CD4-positive, alpha-beta T cell (primary cell): ENCODE results near the gene BTNL9. TPM values are rescaled to one million over a fixed set of nuclear protein-coding genes. Genes with fewer than 3 reads are reported as not detected.

Experiments
- ATAC-seq: fragments of 200-7000 bp; cut with Tn5 transposase; one replicate; pipeline ENCODE4 v1.10.0; 2022; ENCODE audit warnings: mild to moderate bottlenecking; ENCODE audit not compliant: poor library complexity
- CTCF ChIA-PET: fragments of 350-600 bp; sonication (Branson Sonifier 250); formaldehyde crosslinking; loops from one replicate; lab custom pipeline; 2021; ENCODE audit warnings: antibody characterized with exemption, inconsistent platforms; lab: Charles Lee
- POLR2A ChIA-PET: fragments of 350-600 bp; sonication (Branson Sonifier 250); formaldehyde crosslinking; loops from one replicate; lab custom pipeline; 2021; ENCODE audit warnings: antibody characterized with exemption, inconsistent platforms; lab: Charles Lee
- DNase-seq, 14 experiments: peaks; one replicate each; pipeline ENCODE4 v3.0.0-alpha.2; 2013 to 2020; ENCODE audit warnings: mixed read lengths in 2 of 14
- H3K27ac ChIP-seq, 2 donors: one replicate each; pipeline versions ENCODE4 v1.5.1 to v1.7.0; 2013; ENCODE audit warnings: low read length in 2 of 2, low read depth in 1 of 2, mild to moderate bottlenecking in 1 of 2
- H3K27me3 ChIP-seq, 2 experiments: 1 replicate in 1 of 2; 2 replicates in 1 of 2; pipeline versions ENCODE4 v1.6.1 to v1.7.0; 2013; ENCODE audit warnings: low read length in 2 of 2, control low read depth in 1 of 2, mild to moderate bottlenecking in 1 of 2, moderate library complexity in 1 of 2; ENCODE audit not compliant: insufficient read depth in 2 of 2, control insufficient read depth in 1 of 2
- H3K36me3 ChIP-seq: one replicate; pipeline ENCODE4 v1.6.1; 2013; ENCODE audit warnings: low read length, control low read depth; ENCODE audit not compliant: insufficient read depth
- H3K4me1 ChIP-seq: one replicate; pipeline ENCODE4 v1.6.1; 2013; ENCODE audit warnings: low read length, control low read depth; ENCODE audit not compliant: insufficient read depth
- H3K4me3 ChIP-seq: one replicate; pipeline ENCODE4 v1.5.1; 2013; ENCODE audit warnings: mild to moderate bottlenecking, low read length, moderate library complexity
- H3K9me3 ChIP-seq, 2 experiments: 1 replicate in 1 of 2; 2 replicates in 1 of 2; pipeline versions ENCODE4 v1.6.1 to v1.7.0; 2013; ENCODE audit warnings: low read length in 2 of 2, mild to moderate bottlenecking in 2 of 2, control low read depth in 1 of 2, moderate library complexity in 1 of 2; ENCODE audit not compliant: control insufficient read depth in 1 of 2, insufficient read depth in 1 of 2
- H3K27ac Mint-ChIP-seq: one replicate; pipeline ENCODE4 v1.8.0; 2020; ENCODE audit warnings: mixed read lengths
- H3K27me3 Mint-ChIP-seq: one replicate; pipeline ENCODE4 v1.8.0; 2021; ENCODE audit warnings: mixed read lengths
- H3K36me3 Mint-ChIP-seq: one replicate; pipeline ENCODE4 v1.8.0; 2021; ENCODE audit warnings: low read depth, mixed read lengths
- H3K4me1 Mint-ChIP-seq: one replicate; pipeline ENCODE4 v1.8.0; 2021; ENCODE audit warnings: low read depth, mixed read lengths
- H3K4me3 Mint-ChIP-seq: one replicate; pipeline ENCODE4 v1.8.0; 2020; ENCODE audit warnings: mild to moderate bottlenecking, mixed read lengths
- H3K9me3 Mint-ChIP-seq: one replicate; pipeline ENCODE4 v1.8.0; 2020; ENCODE audit warnings: mixed read lengths
- intact Hi-C, 2 experiments: fragments of 100-400 bp; cut with DNase I in 1 of 2; cut with micrococcal nuclease in 1 of 2; formaldehyde crosslinking; loops; one replicate each; pipeline versions ENCODE4 v1.15.1 to v1.9.0; 2023 to 2025; cut with DNase I, micrococcal nuclease
- total RNA-seq, 174 experiments: library from RNA in 2 of 174; stranded (reverse) in 2 of 174; gene quantifications; one replicate each; pipeline ENCODE4 v1.2.3 and lab custom pipeline; 2021 to 2026
- TF ChIP-seq, protein P1 (sequence below): fragments of 200-600 bp; IDR thresholded peaks from one replicate; pipeline ENCODE4 v1.8.0; 2022; ENCODE audit warnings: antibody characterized with exemption, mild to moderate bottlenecking

The BTNL9 gene
- total RNA-seq, 2 experiments from 2014 or later = not detected

DNA sequence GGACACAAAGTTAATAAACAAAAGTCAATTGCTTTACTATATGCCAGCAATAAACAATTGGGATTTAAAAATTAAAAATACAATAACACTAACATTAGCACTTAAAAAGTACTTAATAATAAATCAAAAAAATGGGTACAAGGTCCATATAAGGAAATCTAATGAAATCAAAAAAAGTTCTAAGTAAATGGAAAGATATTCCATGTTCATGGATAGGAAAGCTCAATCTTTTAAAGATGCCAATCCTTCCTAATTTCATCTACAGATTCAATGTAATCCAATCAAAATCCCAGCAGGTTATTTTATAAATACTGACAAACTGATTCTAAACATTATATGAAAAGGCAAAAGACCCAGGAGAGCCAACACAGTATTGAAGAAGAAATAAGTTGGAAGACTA lies 41.9 kb downstream of the BTNL9 start:
- POLR2A ChIA-PET = no interaction called here
- Histone ChIP-seq H3K4me3 (no peak overlapping the region), H3K9me3 (peaks cover 0 to under 1% of the 10 kb centered on the region in 2 experiments), H3K36me3 (no peaks in the 10 kb centered on the region), H3K27me3 (peaks cover 26 to 29% of the 10 kb centered on the region in 2 experiments), H3K27ac (no peak overlapping the region), H3K4me1 (no peaks in the 10 kb centered on the region)
- Mint-ChIP-seq H3K9me3 (no peaks in the 10 kb centered on the region), H3K27ac (no peak overlapping the region), H3K27me3 (peaks cover 69% of the 10 kb centered on the region), H3K4me1 (no peaks in the 10 kb centered on the region), H3K4me3 (no peak overlapping the region), H3K36me3 (no peaks in the 10 kb centered on the region)
- TF ChIP-seq, protein P1, sequence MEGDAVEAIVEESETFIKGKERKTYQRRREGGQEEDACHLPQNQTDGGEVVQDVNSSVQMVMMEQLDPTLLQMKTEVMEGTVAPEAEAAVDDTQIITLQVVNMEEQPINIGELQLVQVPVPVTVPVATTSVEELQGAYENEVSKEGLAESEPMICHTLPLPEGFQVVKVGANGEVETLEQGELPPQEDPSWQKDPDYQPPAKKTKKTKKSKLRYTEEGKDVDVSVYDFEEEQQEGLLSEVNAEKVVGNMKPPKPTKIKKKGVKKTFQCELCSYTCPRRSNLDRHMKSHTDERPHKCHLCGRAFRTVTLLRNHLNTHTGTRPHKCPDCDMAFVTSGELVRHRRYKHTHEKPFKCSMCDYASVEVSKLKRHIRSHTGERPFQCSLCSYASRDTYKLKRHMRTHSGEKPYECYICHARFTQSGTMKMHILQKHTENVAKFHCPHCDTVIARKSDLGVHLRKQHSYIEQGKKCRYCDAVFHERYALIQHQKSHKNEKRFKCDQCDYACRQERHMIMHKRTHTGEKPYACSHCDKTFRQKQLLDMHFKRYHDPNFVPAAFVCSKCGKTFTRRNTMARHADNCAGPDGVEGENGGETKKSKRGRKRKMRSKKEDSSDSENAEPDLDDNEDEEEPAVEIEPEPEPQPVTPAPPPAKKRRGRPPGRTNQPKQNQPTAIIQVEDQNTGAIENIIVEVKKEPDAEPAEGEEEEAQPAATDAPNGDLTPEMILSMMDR = no peak
- CTCF ChIA-PET = no interaction called here
- intact Hi-C loops = no loop called here
- DNase-seq (no peak), ATAC-seq (no peak)

DNA sequence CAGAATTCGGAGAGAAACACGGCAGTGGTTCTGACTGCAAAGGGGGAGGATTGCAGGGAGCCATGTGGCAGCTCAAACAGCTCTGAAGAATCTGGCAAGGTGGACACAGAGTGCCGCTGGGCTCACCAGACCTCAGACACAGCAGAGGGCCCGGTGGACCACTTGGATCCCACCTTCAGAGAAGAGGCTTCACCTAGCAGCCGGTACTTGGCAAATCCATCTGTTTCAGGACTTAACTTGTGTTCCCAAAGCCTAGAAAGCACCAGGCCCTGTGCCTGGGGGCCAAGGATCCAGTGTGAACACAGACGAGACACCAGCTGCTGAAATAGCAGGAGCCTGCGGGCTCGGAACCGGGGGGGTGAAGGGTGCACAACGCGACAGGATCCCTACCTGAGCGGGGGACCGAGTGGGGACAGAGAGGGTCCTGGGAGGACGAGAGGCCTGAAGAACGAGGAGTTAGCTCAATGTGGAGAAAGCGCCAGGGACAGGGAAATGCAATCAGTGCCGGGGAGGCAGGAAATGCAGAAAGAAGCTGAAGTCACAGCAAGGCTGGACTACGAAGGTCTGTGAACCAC lies 44.6 kb downstream of the BTNL9 start:
- Mint-ChIP-seq H3K4me3 (no peak overlapping the region), H3K27me3 (peaks cover 78% of the 10 kb centered on the region), H3K36me3 (no peaks in the 10 kb centered on the region), H3K4me1 (no peaks in the 10 kb centered on the region), H3K9me3 (no peaks in the 10 kb centered on the region), H3K27ac (no peak overlapping the region)
- ATAC-seq (no peak), DNase-seq (no peak)
- CTCF ChIA-PET = no interaction called here
- Histone ChIP-seq H3K4me3 (no peak overlapping the region), H3K36me3 (no peaks in the 10 kb centered on the region), H3K4me1 (no peaks in the 10 kb centered on the region), H3K9me3 (no peaks in the 10 kb centered on the region), H3K27me3 (peaks cover 29 to 36% of the 10 kb centered on the region in 2 experiments), H3K27ac (no peak overlapping the region)
- TF ChIP-seq, protein P1 = no peak
- POLR2A ChIA-PET = no interaction called here
- intact Hi-C loops = no loop called here

DNA sequence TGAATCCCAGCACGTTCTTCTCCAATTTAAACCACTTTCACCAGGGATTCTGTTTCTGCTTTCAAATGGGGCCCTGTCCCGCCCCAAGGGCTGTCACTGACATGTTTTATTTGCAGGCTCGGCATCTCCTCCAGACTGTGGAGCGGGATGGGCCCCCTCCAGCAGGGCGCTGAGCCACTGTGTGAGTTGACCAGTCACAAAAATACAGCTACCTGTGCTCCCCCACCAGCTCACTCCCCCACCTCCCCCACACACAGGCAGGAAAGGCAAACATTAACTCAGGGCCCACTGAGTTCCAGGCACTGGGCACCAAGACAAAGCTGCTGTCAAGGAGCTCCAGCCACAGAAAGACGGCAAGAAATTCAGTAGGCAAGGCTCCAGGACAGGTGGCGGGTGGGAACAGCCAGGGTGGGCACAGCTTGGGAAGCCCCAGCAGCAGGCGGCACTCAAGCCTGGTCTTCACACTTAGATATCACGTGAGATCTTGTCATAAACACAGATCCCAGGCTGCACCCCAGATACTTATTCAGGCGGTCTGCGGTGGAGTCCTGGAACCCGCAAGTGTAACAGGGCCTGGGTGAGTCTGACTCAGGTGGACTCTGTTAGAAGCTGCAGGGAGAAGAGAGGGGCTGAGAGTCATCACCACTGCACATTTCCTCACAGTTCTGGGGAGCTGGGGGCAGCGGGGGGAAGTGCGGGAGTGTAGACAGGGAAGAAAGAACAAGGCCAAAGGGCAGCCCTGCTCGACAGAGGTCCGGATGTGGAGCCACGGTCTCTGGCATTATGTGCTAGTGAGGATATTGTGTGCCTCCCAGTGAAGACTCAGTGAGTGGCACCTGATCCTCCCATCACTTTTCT lies 46.2 kb downstream of the BTNL9 start:
- CTCF ChIA-PET = no interaction called here
- Histone ChIP-seq H3K4me3 (no peak overlapping the region), H3K27me3 (peaks cover 29 to 33% of the 10 kb centered on the region in 2 experiments), H3K27ac (no peak overlapping the region), H3K4me1 (no peaks in the 10 kb centered on the region), H3K9me3 (no peaks in the 10 kb centered on the region), H3K36me3 (no peaks in the 10 kb centered on the region)
- H3K4me1 Mint-ChIP-seq = no peaks in the 10 kb centered on the region
- H3K4me3 Mint-ChIP-seq = no peak overlapping the region
- DNase-seq (no peak), ATAC-seq (no peak)
- POLR2A ChIA-PET = no interaction called here
- no peaks in the 10 kb centered on the region for H3K36me3 Mint-ChIP-seq
- H3K9me3 Mint-ChIP-seq = no peaks in the 10 kb centered on the region
- peaks cover 67% of the 10 kb centered on the region for H3K27me3 Mint-ChIP-seq
- TF ChIP-seq, protein P1 = no peak
- intact Hi-C loops = no loop called here
- H3K27ac Mint-ChIP-seq = no peak overlapping the region
